Neural cell (in vitro differentiated cells): ENCODE results near the gene CHDH.

Experiments
- CTCF ChIP-seq: fragments of 450-650 bp; IDR thresholded peaks from 2 replicates; pipeline ENCODE4 v1.5.1; 2014; ENCODE audit warnings: antibody characterized with exemption, mild to moderate bottlenecking, moderate library complexity; ENCODE audit not compliant: poor library complexity, severe bottlenecking
- EP300 ChIP-seq: fragments of 450-650 bp; conservative IDR thresholded peaks from 2 replicates; pipeline ENCODE4 v1.6.1; 2014; ENCODE audit warnings: antibody characterized with exemption, mild to moderate bottlenecking, moderate library complexity; ENCODE audit not compliant: poor library complexity, severe bottlenecking
- EZH2 ChIP-seq: fragments of 200-600, 300-800 bp; shearing (Covaris generic), sonication (generic); IDR thresholded peaks from 2 replicates; pipeline ENCODE4 v1.6.1; 2014; ENCODE audit warnings: antibody characterized with exemption, low read length, borderline replicate concordance, mild to moderate bottlenecking; ENCODE audit not compliant: insufficient read depth, poor library complexity, severe bottlenecking
- MXI1 ChIP-seq: fragments of 450-650 bp; conservative IDR thresholded peaks from 2 replicates; pipeline ENCODE4 v1.6.1; 2014; ENCODE audit warnings: antibody characterized with exemption, mild to moderate bottlenecking; ENCODE audit not compliant: poor library complexity, severe bottlenecking
- POLR2AphosphoS5 ChIP-seq: IDR thresholded peaks from 2 replicates; pipeline ENCODE4 v1.6.1; 2012
- RAD21 ChIP-seq: fragments of 450-650 bp; conservative IDR thresholded peaks from 2 replicates; pipeline ENCODE4 v1.6.1; 2014; ENCODE audit warnings: antibody characterized with exemption, mild to moderate bottlenecking, moderate library complexity
- REST ChIP-seq: IDR thresholded peaks from 2 replicates; pipeline ENCODE4 v1.6.1; 2012; ENCODE audit warnings: borderline replicate concordance
- TAF1 ChIP-seq: IDR thresholded peaks from 2 replicates; pipeline ENCODE4 v1.6.1; 2012; ENCODE audit warnings: low read depth

GRCh38 chr3:53890726-53891475, 44.7 kb upstream of the CHDH start:
- TF ChIP-seq CTCF (peak; percentile 25), TAF1 (no peak), POLR2AphosphoS5 (no peak), EZH2 (no peak), REST (no peak), EP300 (no peak), MXI1 (no peak), RAD21 (no peak)
